Ovary (tissue), 3 donors: Measurements from ENCODE around the gene INPP5A.

Source experiments
- CTCF ChIP-seq, 3 donors: fragments of 450-650 bp in 2 of 3; fragments of 200-600 bp in 1 of 3; IDR thresholded peaks; one replicate each; pipeline versions ENCODE4 v1.5.1 to v1.8.0; 2016 to 2022; ENCODE audit warnings: antibody characterized with exemption in 3 of 3, mild to moderate bottlenecking in 1 of 3
- POLR2A ChIP-seq: fragments of 450-650 bp; IDR thresholded peaks from one replicate; pipeline ENCODE4 v1.6.1; 2017; ENCODE audit warnings: antibody characterized with exemption, mild to moderate bottlenecking, moderate library complexity
- donor health status: DM: no; HTN: no; CAD: no.

DNA sequence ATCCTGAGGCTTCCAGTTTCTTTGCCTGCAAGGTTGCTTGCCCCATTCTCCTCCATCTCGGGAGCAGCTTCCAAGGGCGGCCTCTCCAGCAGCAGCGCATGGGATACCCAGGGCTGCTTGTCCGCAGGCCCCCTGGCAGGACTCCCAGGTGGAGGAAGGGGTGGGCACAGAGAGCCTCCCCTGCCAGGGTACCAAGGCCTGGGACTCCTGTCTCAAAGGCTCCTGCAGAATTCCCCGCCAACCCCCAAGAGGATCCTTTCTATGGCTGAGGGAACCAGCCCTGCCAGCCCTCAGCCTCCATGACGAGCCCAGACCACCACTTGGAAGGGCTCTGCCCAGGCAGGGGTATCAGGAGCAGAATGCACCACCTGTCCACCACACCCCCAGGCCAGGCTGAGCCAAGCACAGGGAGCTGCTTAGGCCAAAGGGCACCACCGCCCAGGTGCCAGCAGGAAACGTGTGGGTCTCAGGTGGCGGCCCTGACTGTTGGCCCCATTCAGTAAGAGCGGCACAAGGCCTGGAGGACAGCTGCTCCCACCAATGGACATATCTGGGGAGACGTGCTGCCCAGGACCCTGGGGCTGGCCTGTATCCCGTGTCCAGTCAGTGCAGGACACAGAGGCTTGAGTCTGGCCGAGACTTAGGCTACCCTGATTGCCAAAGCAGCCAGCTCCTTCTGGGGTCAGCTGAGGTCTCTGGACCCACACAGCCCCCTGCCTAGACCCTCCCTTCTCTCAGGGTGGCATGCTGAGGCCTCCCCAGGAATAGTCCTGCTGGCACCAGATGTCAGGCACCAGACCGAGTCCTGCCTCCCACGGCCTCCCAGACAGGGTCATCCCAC, 33.8 kb upstream of the INPP5A start:
- TF ChIP-seq POLR2A (no peak), CTCF (IDR thresholded peaks at IDR 0.05) (no peak)
